Astrocyte (in vitro differentiated cells and primary cell): Measurements from ENCODE around the gene EIF4ENIF1.

Experiments used
- CTCF ChIP-seq: IDR thresholded peaks from 2 replicates; pipeline ENCODE4 v1.5.1; 2011; ENCODE audit warnings: low read depth, mild to moderate bottlenecking, inconsistent platforms, low read length, moderate library complexity; ENCODE audit not compliant: insufficient read depth
- EZH2 ChIP-seq: IDR thresholded peaks from 2 replicates; pipeline ENCODE4 v1.6.1; 2012; ENCODE audit warnings: mild to moderate bottlenecking, low read length, inconsistent platforms; ENCODE audit not compliant: insufficient read depth

GRCh38 chr22:31436132-31436531, 53.5 kb downstream of the EIF4ENIF1 start:
- TF ChIP-seq CTCF, result no peak
- no peak for TF ChIP-seq EZH2
